ENCODE measurements around the gene JAM3. TPM values are rescaled to one million over a fixed set of nuclear protein-coding genes. Genes with fewer than 3 reads are reported as not detected.

The JAM3 gene
- 47.0 and 52.6 TPM in 2 replicates for total RNA-seq

GRCh38 chr11:134068829-134069425, at the start of gene JAM3:
TSS of gene JAM3 (plus strand) at chr11:134069072. CDS start at chr11:134069084, 12 bp downstream.

Other genes starting within 250 kb of the JAM3 start
- gene SPATA19, start 223.6 kb upstream of the JAM3 start, total RNA-seq = not detected in 2 replicates
- gene IGSF9B, start 112.1 kb upstream of the JAM3 start, total RNA-seq = 0.67 TPM in 1 of 2 replicates, not detected in the other
- gene NCAPD3, start 154.9 kb downstream of the JAM3 start, total RNA-seq = 20.9 and 27.9 TPM in 2 replicates
- gene VPS26B, start 155.6 kb downstream of the JAM3 start, total RNA-seq = 28.0 and 31.2 TPM in 2 replicates
- 56.0 and 66.4 TPM in 2 replicates for gene THYN1, start 184.3 kb downstream of the JAM3 start, total RNA-seq
- 15.9 and 18.5 TPM in 2 replicates for gene ACAD8, start 184.5 kb downstream of the JAM3 start, total RNA-seq
- gene GLB1L3, start 207.3 kb downstream of the JAM3 start, total RNA-seq = not detected in 2 replicates

All from mammary microvascular endothelial cell (primary cell).